Pancreas (tissue), 10 donors: ENCODE data around the gene LCP1. TPM values are rescaled to one million over a fixed set of nuclear protein-coding genes. Genes with fewer than 3 reads are reported as not detected.

Experiments used
- ATAC-seq, 4 donors: fragments of 200-7000 bp; cut with Tn5 transposase; one replicate each; pipeline versions ENCODE4 v1.8.0 to v1.9.1; 2020; ENCODE audit warnings: mild to moderate bottlenecking in 4 of 4, moderate library complexity in 4 of 4
- DNase-seq, 6 donors: peaks; one replicate each; pipeline ENCODE4 v3.0.0-alpha.2; 2020
- FAIRE-seq: peaks from 2 replicates; lab custom pipeline; 2012; peaks lifted over from hg19 to GRCh38; lab: Jason Lieb, UNC
- H3K27ac ChIP-seq, 4 donors: fragments of 200-600 bp; sonication (generic); 1 replicate in 3 of 4; 2 replicates in 1 of 4; pipeline versions ENCODE4 v1.5.0 to v1.8.0; 2020
- H3K27me3 ChIP-seq, 4 donors: fragments of 200-600 bp; one replicate each; pipeline ENCODE4 v1.8.0; 2021
- H3K36me3 ChIP-seq, 3 donors: fragments of 200-600 bp; sonication (generic) in 1 of 3; one replicate each; pipeline versions ENCODE4 v1.5.0 to v1.8.0; 2020 to 2021
- H3K4me1 ChIP-seq, 3 donors: fragments of 200-600 bp; one replicate each; pipeline ENCODE4 v1.8.0; 2021
- H3K4me3 ChIP-seq, 4 donors: fragments of 200-600 bp; sonication (generic) in 2 of 4; one replicate each; pipeline versions ENCODE4 v1.5.0 to v1.8.0; 2020 to 2021
- H3K9me3 ChIP-seq, 4 donors: fragments of 200-600 bp; one replicate each; pipeline ENCODE4 v1.8.0; 2021
- WGBS, 2 donors: extraction: QIAGEN DNeasy Blood & Tissue Kit; methylation state at CpG; one replicate each; pipeline ENCODE4 v1.1.7; 2013; 5-methylcytosine and 5-hydroxymethylcytosine counted together
- intact Hi-C, 3 donors: fragments of 100-400 bp; cut with DNase I; formaldehyde crosslinking; loops; one replicate each; pipeline versions ENCODE4 v1.11.1 to v1.14.2; 2022
- polyA plus RNA-seq, 2 donors: library from polyadenylated mRNA; stranded (reverse); fragments of 200-250 nt; gene quantifications; one replicate each; pipeline ENCODE4 v1.2.3, GENCODE V29; 2013
- total RNA-seq, 6 donors: library from RNA; stranded (reverse); fragmentation: NEBNext Ultra II Directional in 4 of 6; extraction: Animal tissue kit (Norgen Biotek cat#: 25700) in 4 of 6; gene quantifications; one replicate each; pipeline versions ENCODE4 v1.2.1 to v1.2.4, GENCODE V29; 2021 to 2023
- TF ChIP-seq, protein P1 (sequence below), 4 donors: fragments of 200-600 bp; sonication (generic) in 3 of 4; IDR thresholded peaks; one replicate each; pipeline versions ENCODE4 v1.5.0 to v1.8.0; 2021; ENCODE audit warnings: antibody characterized with exemption in 4 of 4
- donor health status: healthy with polysubstance abuse.
- donor health status: DM: no; HTN: no; CAD: no; lungs with moderate emphysema.
- donor health status: DM: no; HTN: no; CAD: no.
- donor health status: control.
- donor health status: control.
- donor health status: Bipolar disorder and iron deficiency.
- donor health status: DM: yes; HTN: yes; CAD: no.
- donor health status: DM: no; HTN: no; CAD: no.
- donor health status: DM: no; HTN: no; CAD: no.
- donor health status: DM: yes; HTN: yes; CAD: no.

Gene LCP1
- total and polyA plus RNA-seq, 8 donors, result 2.0 to 38.3 (median 5.2) TPM

DNA sequence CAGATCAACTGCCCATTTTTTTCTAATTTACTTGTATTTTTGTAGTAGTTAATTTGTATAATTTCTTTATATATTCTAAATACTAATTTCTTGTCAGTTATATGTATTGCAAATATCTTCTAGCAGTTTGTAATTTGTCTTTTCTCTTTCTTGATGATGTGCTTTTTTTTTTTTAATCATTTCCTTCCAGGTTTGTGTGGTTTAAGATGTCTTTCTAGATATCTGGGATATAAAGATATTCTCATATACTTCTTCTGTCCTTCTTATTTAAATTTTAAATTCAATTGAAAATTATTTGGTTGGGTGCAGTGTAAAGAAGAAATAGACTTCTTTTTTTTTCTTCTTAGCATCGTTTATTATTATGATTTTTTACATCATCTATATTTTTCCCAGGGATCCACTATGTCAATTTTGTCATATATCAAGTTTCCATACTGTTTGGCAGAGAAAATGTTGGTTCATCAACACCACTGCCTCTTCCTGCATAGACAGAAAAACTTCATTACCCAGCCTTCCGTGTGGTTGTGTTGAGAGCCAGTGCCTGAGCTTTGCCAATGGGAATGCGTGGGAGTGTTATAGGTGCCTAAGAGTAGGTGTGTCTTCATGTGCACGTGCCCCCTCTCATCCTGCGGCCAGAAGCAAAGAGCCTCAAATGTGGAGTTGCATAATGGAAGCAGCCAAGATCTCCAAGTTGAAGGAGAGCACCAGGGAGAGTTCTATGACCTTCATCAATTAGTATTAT is 93.0 kb downstream of the LCP1 start:
- Histone ChIP-seq H3K27me3 (no peaks in the 10 kb centered on the region), H3K27ac (no peak overlapping the region), H3K36me3 (no peaks in the 10 kb centered on the region), H3K4me1 (no peaks in the 10 kb centered on the region), H3K9me3 (no peaks in the 10 kb centered on the region), H3K4me3 (no peak overlapping the region)
- DNase-seq (no peak), FAIRE-seq (no peak), ATAC-seq (no peak)
- intact Hi-C loops, result no loop called here
- WGBS, 2 donors, result 66 to 79% methylated on average over 5 of the region's 5 CpGs
- TF ChIP-seq, protein P1, sequence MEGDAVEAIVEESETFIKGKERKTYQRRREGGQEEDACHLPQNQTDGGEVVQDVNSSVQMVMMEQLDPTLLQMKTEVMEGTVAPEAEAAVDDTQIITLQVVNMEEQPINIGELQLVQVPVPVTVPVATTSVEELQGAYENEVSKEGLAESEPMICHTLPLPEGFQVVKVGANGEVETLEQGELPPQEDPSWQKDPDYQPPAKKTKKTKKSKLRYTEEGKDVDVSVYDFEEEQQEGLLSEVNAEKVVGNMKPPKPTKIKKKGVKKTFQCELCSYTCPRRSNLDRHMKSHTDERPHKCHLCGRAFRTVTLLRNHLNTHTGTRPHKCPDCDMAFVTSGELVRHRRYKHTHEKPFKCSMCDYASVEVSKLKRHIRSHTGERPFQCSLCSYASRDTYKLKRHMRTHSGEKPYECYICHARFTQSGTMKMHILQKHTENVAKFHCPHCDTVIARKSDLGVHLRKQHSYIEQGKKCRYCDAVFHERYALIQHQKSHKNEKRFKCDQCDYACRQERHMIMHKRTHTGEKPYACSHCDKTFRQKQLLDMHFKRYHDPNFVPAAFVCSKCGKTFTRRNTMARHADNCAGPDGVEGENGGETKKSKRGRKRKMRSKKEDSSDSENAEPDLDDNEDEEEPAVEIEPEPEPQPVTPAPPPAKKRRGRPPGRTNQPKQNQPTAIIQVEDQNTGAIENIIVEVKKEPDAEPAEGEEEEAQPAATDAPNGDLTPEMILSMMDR (IDR thresholded peaks at IDR 0.05), result no peak

DNA sequence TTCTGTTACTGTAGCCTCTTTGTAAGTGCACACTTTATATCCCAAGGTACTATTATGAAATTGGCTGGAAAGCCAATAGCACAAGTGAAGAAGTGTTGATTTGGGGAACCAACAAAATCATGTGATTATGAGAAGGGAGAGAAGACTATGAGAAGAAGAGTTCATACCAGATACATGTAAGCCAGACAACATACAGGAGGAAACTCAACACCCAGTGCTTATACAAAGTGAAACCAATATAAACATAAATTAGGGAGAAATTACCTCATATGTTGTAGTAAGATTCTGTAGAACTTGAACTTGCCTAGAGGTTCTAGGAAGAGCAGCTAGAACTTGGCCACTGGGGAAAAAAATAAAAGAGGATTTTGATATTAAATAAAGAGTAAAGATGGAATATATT is 94.5 kb downstream of the LCP1 start:
- Histone ChIP-seq H3K27ac (no peak overlapping the region), H3K4me1 (no peaks in the 10 kb centered on the region), H3K27me3 (no peaks in the 10 kb centered on the region), H3K4me3 (no peak overlapping the region), H3K36me3 (no peaks in the 10 kb centered on the region), H3K9me3 (no peaks in the 10 kb centered on the region)
- DNase-seq, result no peak
- FAIRE-seq, result no peak
- intact Hi-C loops, result no loop called here
- no peak for ATAC-seq
- TF ChIP-seq, protein P1 (IDR thresholded peaks at IDR 0.05), result no peak

DNA sequence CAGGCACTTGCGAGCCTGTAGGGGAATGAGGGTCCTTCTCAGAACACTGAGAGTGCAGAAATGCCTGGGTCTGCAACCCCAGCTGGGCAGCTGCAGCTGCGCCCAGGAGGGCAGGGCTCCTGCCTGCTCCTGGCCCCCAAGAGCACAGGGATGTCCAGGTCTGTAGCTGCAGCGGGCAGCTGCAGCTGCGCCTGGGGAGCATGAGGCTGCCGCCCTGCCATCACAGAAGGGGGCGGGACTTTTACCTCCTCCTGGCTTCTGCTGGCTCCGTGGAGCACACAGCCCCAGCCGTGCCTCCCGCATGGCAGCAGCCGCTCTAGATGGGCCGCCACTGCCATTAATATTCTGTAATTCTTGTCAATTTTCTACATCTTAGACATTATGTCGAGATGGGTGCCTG is 95.0 kb downstream of the LCP1 start:
- H3K27ac ChIP-seq, result no peak overlapping the region
- H3K4me3 ChIP-seq, result no peak overlapping the region
- WGBS, 2 donors, result 78 to 85% methylated on average over 12 of the region's 12 CpGs
- H3K9me3 ChIP-seq, result no peaks in the 10 kb centered on the region
- peak in 1 of 6 donors; percentile 26 for DNase-seq
- no peaks in the 10 kb centered on the region for H3K36me3 ChIP-seq
- no peaks in the 10 kb centered on the region for H3K27me3 ChIP-seq
- ATAC-seq, result no peak
- TF ChIP-seq, protein P1 (IDR thresholded peaks at IDR 0.05), result no peak
- FAIRE-seq, result no peak
- no peaks in the 10 kb centered on the region for H3K4me1 ChIP-seq
- intact Hi-C loops, result no loop called here

DNA sequence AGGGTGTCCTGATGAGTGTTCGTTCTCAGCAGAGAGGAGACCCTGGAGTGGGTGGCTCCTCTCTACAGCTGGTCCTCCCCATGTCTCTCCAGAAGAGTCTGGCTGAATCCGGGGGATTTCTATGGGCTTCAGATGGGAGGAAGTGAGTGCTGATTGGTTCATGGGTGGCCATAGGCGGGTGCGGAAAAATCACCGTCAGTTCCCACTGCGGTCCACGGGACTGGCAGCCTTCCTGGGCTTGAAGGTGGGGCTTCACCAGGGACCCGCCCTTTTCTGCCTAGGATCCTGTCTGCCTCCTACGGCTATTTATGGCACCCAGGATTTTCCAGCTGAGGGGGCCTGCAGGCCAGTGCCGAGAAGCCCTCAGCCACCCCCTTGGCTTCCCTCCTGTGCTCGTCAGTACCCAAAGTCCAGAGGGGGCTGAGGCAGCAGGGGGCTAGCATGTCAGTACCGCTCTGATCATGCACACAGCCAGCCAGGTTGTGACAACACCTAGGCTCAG is 95.5 kb downstream of the LCP1 start:
- intact Hi-C loops, result no loop called here
- ATAC-seq, result no peak
- WGBS, 2 donors, result 62 to 83% methylated on average over 12 of the region's 12 CpGs

More for the DNA sequence above, 95.5 kb downstream of the LCP1 start:
- TF ChIP-seq, protein P1 (IDR thresholded peaks at IDR 0.05), result no peak
- Histone ChIP-seq H3K9me3 (no peaks in the 10 kb centered on the region), H3K4me3 (no peak overlapping the region), H3K36me3 (no peaks in the 10 kb centered on the region), H3K27me3 (no peaks in the 10 kb centered on the region), H3K27ac (no peak overlapping the region), H3K4me1 (no peaks in the 10 kb centered on the region)
- DNase-seq (no peak), FAIRE-seq (no peak)
